ENCODE results near the gene SPHK2.
"Not testable (repeated sequence)": the region's sequence is repeated elsewhere in the genome, so short reads cannot be mapped to it uniquely, and the experiment has no call there.

SPHK2 gene

DNA sequence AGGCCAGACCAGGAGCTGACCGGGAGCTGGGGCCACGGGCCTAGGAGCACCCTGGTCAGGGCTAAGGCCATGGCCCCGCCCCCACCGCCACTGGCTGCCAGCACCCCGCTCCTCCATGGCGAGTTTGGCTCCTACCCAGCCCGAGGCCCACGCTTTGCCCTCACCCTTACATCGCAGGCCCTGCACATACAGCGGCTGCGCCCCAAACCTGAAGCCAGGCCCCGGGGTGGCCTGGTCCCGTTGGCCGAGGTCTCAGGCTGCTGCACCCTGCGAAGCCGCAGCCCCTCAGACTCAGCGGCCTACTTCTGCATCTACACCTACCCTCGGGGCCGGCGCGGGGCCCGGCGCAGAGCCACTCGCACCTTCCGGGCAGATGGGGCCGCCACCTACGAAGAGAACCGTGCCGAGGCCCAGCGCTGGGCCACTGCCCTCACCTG lies 6.6 kb downstream of the SPHK2 start:
- no peak for DNase-seq

DNA sequence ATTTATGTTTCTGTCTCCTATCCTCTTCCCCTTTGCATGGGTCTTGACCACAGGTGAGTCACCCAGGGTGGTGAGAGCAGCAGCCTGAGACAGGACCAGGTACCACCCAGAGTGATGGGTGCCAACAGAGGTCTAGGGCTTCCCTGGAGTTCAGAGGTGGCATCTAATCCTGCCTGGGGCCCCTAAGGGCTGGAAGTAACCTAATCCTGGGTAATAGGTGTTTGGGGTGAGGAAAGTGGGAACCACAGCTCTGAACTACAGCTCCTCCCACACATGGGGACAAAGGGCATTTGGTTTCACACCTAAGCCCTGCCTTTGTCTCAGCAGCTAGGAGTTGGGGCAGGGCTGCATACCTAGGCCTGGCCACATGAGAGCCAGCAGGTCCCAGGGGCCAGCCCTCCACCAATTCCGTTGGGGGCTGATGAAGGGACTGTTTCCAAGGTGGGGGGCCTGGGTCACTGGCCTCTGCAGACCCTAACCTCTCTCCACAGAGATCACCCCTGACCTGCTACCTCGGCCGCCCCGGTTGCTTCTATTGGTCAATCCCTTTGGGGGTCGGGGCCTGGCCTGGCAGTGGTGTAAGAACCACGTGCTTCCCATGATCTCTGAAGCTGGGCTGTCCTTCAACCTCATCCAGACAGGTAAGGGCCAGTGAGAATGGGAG lies 8.0 kb downstream of the SPHK2 start:
- DNase-seq: no peak

DNA sequence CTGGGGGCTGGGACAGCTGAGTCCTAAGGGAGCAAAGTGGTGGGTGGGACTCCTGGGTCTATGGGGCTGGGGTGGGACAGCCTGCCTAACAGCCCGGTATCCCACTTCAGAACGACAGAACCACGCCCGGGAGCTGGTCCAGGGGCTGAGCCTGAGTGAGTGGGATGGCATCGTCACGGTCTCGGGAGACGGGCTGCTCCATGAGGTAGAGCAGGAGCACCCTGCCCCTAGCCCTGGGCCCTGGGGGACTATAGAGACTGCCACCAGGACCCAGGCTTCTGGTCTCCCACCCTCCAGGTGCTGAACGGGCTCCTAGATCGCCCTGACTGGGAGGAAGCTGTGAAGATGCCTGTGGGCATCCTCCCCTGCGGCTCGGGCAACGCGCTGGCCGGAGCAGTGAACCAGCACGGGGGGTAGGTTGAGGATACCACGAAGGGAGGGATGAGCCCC lies 8.6 kb downstream of the SPHK2 start:
- no peak for DNase-seq

GRCh38 chr19:48628486-48629296 lies 9.4 kb downstream of the SPHK2 start:
- no peak for DNase-seq

DNA sequence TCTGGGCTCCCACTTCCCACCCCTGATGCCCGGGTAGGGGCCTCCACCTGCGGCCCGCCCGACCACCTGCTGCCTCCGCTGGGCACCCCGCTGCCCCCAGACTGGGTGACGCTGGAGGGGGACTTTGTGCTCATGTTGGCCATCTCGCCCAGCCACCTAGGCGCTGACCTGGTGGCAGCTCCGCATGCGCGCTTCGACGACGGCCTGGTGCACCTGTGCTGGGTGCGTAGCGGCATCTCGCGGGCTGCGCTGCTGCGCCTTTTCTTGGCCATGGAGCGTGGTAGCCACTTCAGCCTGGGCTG lies 9.9 kb downstream of the SPHK2 start:
- DNase-seq: no peak

GRCh38 chr19:48629599-48630295 lies 10.4 kb downstream of the SPHK2 start:
- no peak for DNase-seq

DNA sequence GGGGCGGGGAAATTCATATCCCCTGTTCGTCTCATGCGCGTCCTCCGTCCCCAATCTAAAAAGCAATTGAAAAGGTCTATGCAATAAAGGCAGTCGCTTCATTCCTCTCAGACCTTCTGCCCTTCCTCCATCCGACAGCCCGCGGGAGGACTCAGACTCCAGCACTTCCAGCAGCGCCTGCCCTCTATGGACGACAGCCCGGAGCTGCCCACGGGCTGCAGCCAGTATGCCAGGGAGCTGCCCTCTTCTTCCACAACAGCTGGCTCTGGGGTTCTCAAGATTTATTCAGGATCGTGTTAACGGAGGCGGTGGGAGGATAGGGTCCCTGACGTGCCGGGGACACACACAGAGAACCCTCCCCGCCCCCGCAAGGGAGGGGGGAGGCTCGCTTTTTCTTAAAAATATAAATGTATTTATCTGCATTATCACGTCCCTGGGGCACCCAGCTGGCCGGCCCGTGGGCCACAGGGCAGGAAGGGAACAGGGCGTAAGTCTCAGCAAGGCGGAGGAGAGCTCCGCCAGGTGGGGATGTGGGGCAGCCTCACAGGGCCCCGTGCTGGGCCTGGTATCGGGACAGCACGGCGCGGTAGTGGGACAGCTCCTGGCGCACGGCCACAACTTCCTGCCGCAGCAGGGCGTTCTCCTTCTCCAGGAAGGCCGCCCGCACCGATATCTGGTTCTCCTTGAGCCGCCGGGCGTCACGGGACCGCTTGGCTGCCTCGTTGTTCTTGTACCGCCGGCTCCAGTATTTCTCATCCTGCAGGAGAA lies 11.2 kb downstream of the SPHK2 start:
- peak; percentile 45 for DNase-seq

- DNase-seq: no peak
Measured at GRCh38 chr19:48631225-48631624, 11.9 kb downstream of the SPHK2 start.

DNA sequence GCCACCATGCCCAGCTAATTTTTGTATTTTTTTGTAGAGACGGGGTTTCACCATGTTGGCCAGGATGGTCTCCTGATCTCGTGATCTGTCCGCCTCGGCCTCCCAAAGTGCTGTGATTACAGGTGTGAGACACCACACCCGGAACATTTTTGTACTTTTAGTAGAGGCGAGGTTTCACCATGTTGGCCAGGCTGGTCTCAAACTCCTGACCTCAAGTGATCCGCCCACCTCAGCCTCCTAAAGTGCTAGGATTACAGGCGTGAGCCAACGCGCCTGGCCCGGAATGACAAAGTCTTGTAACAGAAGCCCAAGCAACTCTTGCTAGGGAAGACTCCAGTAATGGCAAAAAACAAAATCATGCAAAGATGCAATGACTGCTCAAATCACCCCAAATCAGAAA lies 13.0 kb downstream of the SPHK2 start:
- DNase-seq: not testable (repeated sequence)

- DNase-seq: no peak
Measured at GRCh38 chr19:48632692-48633147, 13.4 kb downstream of the SPHK2 start.

DNA sequence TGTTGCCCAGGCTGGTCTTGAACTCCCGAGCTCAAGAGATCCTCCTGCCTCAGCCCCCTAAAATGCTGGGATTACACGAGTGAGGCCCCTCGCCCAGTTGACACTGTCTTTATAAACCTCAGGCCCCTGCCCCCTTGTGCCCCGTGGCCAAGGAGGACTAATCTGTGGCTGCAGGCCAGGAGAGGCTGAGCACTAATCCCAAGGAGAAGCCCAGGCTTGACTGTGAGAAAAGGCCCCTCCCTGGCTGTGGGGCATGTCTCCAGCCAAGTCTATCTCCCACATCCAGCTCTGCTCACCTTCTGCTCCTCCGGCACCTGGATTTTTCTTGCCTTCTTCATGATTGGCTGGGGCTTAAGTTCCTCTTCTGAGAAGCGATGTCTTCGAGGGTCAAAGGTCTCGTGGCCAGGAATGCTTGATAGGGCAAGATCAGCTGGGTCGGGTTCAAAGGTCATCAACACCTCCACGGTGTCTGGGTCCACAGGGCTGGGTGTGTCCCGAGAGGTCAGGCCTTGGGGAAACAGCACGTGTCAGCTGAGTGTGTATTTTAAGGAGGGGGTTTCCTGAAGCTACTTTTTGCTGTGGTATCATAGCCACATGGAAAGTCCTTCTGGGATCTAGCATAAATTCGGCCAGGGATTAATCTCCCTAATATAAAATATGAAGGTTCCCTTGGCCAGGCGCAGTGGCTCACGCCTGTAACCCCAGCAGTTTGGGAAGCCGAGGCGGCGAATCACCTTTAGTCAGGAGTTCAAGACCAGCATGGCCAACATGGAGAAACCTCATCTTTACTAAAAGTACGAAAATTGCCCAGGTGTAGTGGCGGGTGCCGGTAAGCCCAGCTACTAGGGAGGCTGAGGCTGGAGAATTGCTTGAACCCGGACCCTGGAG lies 14.1 kb downstream of the SPHK2 start:
- no peak for DNase-seq

DNA sequence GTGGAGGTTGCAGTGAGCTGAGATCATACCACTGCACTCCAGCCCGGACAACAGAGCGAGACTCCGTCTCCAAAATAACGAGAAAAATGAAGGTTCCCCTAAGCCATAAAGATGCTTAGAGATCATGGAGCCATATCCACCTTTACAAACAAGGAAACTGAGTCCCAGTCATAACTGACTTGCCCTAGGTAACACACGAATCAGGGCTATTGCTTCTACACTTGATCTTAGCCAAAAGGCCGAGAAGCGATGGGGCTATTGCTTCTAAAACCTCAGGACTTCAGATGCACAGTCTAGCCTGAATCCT lies 14.7 kb downstream of the SPHK2 start:
- DNase-seq: no peak

GRCh38 chr19:48634424-48635262 lies 15.3 kb downstream of the SPHK2 start:
- DNase-seq: peak; percentile 95

DNA sequence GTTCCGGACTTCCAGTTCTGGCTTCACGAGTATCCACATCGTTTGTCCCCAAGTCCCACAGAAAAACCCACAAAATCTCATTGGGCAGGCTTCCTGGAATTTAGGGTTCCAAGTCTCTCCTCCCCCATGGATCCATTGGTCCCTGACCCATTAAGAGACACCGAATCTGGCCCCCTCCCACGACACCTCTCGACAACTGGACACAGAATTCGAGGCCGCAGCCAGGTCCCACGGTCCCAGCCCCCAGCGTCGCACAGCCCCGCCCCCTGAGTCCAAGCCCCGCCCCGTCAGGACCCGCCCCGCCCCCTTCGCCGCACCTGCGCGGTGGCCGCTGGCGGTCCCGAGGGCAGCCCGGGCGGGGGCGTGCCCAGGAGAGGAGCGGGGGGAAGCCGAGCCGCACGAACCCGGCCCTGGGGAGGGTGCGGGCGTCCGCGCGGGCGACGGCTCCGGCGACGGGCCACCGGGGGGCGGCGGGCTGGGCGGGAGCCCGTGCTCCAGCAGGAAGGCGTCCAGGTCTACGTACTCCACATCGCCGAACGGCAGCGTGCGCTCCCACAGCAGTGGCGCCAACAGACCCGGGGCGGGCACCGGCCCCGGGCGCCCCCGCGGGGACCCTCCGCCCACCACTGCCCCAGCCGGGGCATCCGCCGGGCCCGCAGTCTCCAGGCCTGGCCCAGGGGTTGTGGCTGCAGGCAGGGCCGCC lies 16.1 kb downstream of the SPHK2 start:
- no peak for DNase-seq

GRCh38 chr19:48635966-48636858 lies 16.9 kb downstream of the SPHK2 start:
- no peak for DNase-seq

GRCh38 chr19:48636859-48637448 lies 17.6 kb downstream of the SPHK2 start, which contains the start of gene DBP:
Gene DBP (minus strand): TSS chr19:48637379. CDS start chr19:48636994, 385 bp downstream.
- DNase-seq: no peak

DNA sequence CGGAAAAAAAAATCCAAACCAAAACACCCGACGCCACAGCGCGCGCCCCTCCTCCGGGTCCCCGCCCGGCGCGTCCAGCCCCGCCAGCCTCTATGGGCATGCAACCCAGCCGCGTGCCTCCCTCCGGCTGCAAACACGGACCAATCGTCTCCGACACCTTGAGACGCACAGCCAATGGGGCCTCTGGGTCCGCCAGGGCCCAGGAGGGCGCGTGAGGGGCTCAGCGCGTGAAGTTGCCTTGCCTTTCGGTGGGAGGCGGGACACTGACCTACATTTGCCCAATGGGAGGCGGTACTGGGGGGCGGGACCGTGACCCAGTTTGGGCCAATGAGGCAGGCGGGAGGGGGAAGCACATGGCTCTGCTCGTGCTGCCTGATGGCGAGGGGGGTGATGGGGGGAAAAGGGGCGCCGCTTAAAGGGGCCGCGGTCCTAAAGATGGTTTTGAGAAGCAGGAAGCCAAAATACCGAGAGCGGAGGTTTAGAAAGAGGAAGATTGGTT lies 18.2 kb downstream of the SPHK2 start:
- DNase-seq: peak; percentile 99

DNA sequence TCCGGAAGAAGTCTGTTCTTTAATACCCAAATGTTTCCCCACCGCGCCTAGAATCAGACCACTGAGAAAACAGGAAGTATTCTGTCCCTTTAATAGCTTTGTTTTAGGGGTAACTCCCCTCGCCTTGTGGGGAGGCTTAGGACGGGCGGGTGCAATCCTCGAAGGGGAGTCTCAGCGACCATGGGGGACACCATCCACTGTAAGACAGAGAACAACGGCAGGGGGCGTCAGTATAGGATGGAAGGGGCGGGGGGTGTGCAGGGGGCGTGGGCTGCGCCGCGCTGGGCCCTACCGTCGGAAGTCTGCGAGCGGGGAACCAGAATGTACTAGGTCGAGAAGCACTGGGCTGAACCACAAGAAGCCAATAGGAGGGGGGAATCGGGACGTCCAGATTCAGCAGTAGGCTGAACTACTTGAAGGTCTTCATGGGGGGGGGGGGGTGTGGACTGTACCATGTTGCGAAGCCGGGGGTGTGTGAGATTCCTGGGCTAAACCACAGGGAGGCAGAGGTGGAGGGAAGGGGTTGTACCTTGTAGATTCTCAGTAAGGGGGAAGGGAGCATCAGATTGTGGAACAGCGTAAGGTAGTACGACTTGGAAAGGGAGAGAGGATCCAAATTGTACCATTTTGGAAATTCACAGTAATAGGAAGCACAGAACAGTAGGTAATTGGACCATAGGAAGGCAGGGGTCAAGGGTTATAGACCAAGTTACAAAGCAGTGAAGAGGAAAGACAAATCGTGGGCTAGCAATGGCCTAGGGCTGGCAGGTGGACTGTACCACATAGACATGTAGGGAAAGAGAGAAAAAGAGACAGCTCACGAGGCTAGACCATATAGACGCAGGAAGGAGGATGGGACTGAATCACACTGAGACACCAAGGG lies 18.9 kb downstream of the SPHK2 start:
- DNase-seq: peak; percentile 93

Data from fibroblast of skin of right quadriceps (primary cell).